Fibroblast of lung (primary cell): ENCODE results near the gene MEGF9. TPM values are rescaled to one million over a fixed set of nuclear protein-coding genes. Genes with fewer than 3 reads are reported as not detected.

ENCODE experiments used
- DNase-seq, 2 donors: peaks; one replicate each; pipeline versions ENCODE4 v3.0.0 to v3.0.0-alpha.2; 2010; ENCODE audit warnings: low read depth in 2 of 2
- H2AFZ ChIP-seq: 2 replicates; pipeline ENCODE4 v1.5.1; 2012; ENCODE audit warnings: low read length, control low read depth, inconsistent platforms
- H3K27ac ChIP-seq: 2 replicates; pipeline ENCODE4 v1.5.1; 2011; ENCODE audit warnings: low read length, control low read depth; ENCODE audit not compliant: insufficient read depth
- H3K27me3 ChIP-seq: 2 replicates; pipeline ENCODE4 v1.5.1; 2011; ENCODE audit warnings: mild to moderate bottlenecking, low read length; ENCODE audit not compliant: control insufficient read depth, insufficient read depth
- H3K36me3 ChIP-seq: 2 replicates; pipeline ENCODE4 v1.5.1; 2011; ENCODE audit warnings: low read length; ENCODE audit not compliant: control insufficient read depth, insufficient read depth
- H3K4me1 ChIP-seq: 2 replicates; pipeline ENCODE4 v1.5.1; 2011; ENCODE audit warnings: low read length; ENCODE audit not compliant: control insufficient read depth, insufficient read depth; ENCODE audit errors: extremely low read depth
- H3K4me2 ChIP-seq: 2 replicates; pipeline ENCODE4 v1.5.1; 2011; ENCODE audit warnings: low read length, control low read depth; ENCODE audit not compliant: insufficient read depth; ENCODE audit errors: extremely low read depth
- H3K4me3 ChIP-seq, 4 experiments: fragments of 200-600 bp in 1 of 4; sonication (generic) in 1 of 4; replicated peaks in 1 of 4; 2 replicates each; pipeline ENCODE4 v1.5.1; 2011 to 2016; ENCODE audit warnings: low read length in 4 of 4, low read depth in 3 of 4, mild to moderate bottlenecking in 3 of 4, control low read depth in 2 of 4, inconsistent platforms in 1 of 4, mixed read lengths in 1 of 4; ENCODE audit not compliant: insufficient read depth in 1 of 4; ENCODE audit errors: control extremely low read depth in 1 of 4
- H3K79me2 ChIP-seq: 2 replicates; pipeline ENCODE4 v1.5.1; 2012; ENCODE audit warnings: mild to moderate bottlenecking, low read length, inconsistent platforms; ENCODE audit not compliant: control insufficient read depth, insufficient read depth
- H3K9ac ChIP-seq: 2 replicates; pipeline ENCODE4 v1.5.1; 2011; ENCODE audit warnings: mild to moderate bottlenecking, low read length, control low read depth; ENCODE audit not compliant: insufficient read depth
- H3K9me3 ChIP-seq: 2 replicates; pipeline ENCODE4 v1.5.1; 2012; ENCODE audit warnings: low read depth, low read length; ENCODE audit not compliant: control insufficient read depth, insufficient read depth
- H4K20me1 ChIP-seq: 2 replicates; pipeline ENCODE4 v1.5.1; 2011; ENCODE audit warnings: low read length; ENCODE audit not compliant: control insufficient read depth, insufficient read depth; ENCODE audit errors: extremely low read depth
- EZH2 ChIP-seq: IDR thresholded peaks from 2 replicates; pipeline ENCODE4 v1.5.1; 2012; ENCODE audit warnings: low read length, control low read depth, mild to moderate bottlenecking; ENCODE audit errors: missing control alignments
- polyA plus RNA-seq, 2 donors: library from polyadenylated mRNA; depleted of rRNA in 1 of 2; stranded (reverse) in 1 of 2; unstranded in 1 of 2; fragments of >200 nt; gene quantifications; 2 replicates each; pipeline ENCODE4 v1.2.1, GENCODE V29; 2011 to 2012; ENCODE audit warnings: missing spikeins in 1 of 2
- total RNA-seq: library from RNA; depleted of rRNA; stranded (reverse); fragments of >200 nt; gene quantifications from 2 replicates; pipeline ENCODE4 v1.2.1, GENCODE V29; 2014
- TF ChIP-seq, protein P1 (sequence below), 2 donors: IDR thresholded peaks in 1 of 2; conservative IDR thresholded peaks in 1 of 2; 1 replicate in 1 of 2; 2 replicates in 1 of 2; pipeline ENCODE4 v1.5.1; 2011 to 2012; ENCODE audit warnings: low read length in 2 of 2, control low read depth in 1 of 2, inconsistent platforms in 1 of 2, low read depth in 1 of 2, mild to moderate bottlenecking in 1 of 2

MEGF9 gene
- total and polyA plus RNA-seq, 2 donors (not counting 1 experiment from before 2014, with no cell fraction given), result 15.8 to 24.9 TPM

GRCh38 chr9:120713257-120714087 lies 798 bp downstream of the MEGF9 start:
- H3K36me3 ChIP-seq, result no peaks in the 10 kb centered on the region
- H2AFZ ChIP-seq, result no peak overlapping the region
- H3K4me1 ChIP-seq, result peaks cover 26% of the 10 kb centered on the region
- H3K79me2 ChIP-seq, result peaks cover 27% of the 10 kb centered on the region
- H3K27me3 ChIP-seq, result no peaks in the 10 kb centered on the region
- TF ChIP-seq, protein P1, sequence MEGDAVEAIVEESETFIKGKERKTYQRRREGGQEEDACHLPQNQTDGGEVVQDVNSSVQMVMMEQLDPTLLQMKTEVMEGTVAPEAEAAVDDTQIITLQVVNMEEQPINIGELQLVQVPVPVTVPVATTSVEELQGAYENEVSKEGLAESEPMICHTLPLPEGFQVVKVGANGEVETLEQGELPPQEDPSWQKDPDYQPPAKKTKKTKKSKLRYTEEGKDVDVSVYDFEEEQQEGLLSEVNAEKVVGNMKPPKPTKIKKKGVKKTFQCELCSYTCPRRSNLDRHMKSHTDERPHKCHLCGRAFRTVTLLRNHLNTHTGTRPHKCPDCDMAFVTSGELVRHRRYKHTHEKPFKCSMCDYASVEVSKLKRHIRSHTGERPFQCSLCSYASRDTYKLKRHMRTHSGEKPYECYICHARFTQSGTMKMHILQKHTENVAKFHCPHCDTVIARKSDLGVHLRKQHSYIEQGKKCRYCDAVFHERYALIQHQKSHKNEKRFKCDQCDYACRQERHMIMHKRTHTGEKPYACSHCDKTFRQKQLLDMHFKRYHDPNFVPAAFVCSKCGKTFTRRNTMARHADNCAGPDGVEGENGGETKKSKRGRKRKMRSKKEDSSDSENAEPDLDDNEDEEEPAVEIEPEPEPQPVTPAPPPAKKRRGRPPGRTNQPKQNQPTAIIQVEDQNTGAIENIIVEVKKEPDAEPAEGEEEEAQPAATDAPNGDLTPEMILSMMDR (conservative IDR thresholded peaks at IDR 0.05 in 1 of 2, IDR thresholded peaks at IDR 0.05 in 1 of 2; ENCODE audit: low read depth in 1 of 2, low read length in 2 of 2), result peak in 1 of 2 donors; percentile 12
- no peak for TF ChIP-seq EZH2
- H3K9ac ChIP-seq, result peak overlapping the region; percentile 72
- H3K4me2 ChIP-seq, result peak overlapping the region; percentile 49
- peak overlapping the region; percentile 46 for H3K27ac ChIP-seq
- peak overlapping the region; percentile 74 to 84 (median 78) for H3K4me3 ChIP-seq
- no peaks in the 10 kb centered on the region for H4K20me1 ChIP-seq
- H3K9me3 ChIP-seq, result no peaks in the 10 kb centered on the region
- DNase-seq, result peak in 1 of 2 donors; percentile 13

DNA sequence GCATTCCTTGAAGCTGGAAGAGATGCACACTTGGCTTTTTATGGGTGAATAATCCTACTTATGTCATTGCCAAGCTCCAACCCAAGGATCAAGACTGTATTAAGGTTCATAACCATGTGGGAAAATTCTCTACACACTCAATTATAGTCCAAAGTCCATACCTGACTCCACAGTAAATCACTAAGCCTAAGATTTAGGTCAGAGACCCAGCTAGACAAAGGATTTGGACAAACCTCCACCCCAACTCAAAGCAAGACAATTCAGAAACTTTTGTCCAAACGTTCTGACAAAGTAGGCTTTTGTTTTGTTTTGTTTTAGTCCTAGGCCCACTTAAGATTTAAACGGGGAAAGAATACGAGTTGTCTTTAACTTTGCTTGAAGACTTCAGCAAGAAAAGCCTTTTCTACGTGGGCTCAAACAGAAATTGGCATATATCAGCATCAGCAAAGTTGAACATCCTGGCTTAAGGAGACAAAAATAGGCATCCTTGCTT lies 1.7 kb downstream of the MEGF9 start:
- TF ChIP-seq EZH2, result no peak
- TF ChIP-seq, protein P1 (conservative IDR thresholded peaks at IDR 0.05 in 1 of 2, IDR thresholded peaks at IDR 0.05 in 1 of 2; ENCODE audit: low read depth in 1 of 2, low read length in 2 of 2), result no peak
- Histone ChIP-seq H3K27ac (no peak overlapping the region), H3K4me1 (peaks cover 26% of the 10 kb centered on the region), H3K9me3 (no peaks in the 10 kb centered on the region), H3K27me3 (no peaks in the 10 kb centered on the region), H4K20me1 (no peaks in the 10 kb centered on the region), H3K4me3 (peak overlapping the region; percentile 74 to 84 (median 78)), H3K79me2 (peaks cover 30% of the 10 kb centered on the region), H2AFZ (no peak overlapping the region), H3K4me2 (peak overlapping the region; percentile 49), H3K9ac (no peak overlapping the region), H3K36me3 (no peaks in the 10 kb centered on the region)
- no peak for DNase-seq

DNA sequence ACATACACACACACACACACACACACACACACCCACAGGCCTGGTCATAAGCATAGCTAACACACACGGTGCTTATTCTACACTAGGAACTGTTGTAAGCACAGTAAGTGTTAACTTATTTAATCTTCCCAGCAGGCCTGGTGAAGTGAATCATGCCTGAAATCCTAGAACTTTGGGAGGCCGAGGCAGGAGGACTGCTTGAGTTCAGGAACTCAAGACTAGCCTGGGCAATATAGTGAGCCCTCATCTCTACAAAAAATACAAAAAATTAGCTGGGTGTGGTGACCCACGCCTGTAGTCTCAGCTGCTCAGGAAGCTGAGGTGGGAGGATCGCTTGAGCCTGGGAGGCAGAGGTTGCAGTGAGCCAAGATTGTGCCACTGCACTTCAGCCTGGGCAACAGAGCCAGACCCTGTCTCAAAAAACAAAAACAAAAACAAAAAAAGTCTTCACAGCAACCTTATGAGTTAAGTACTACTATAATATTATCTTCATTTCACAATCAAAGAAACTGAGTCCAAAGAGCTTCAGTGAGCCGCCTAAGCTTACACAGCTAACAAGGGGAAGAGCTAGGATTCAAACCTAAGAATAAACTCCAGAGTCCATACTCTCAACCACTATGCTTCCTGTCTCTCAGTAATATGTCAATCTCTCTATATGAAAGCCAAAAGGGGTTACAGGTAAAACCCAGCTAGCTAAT lies 2.3 kb downstream of the MEGF9 start:
- H3K27me3 ChIP-seq, result no peaks in the 10 kb centered on the region
- no peak overlapping the region for H3K27ac ChIP-seq
- TF ChIP-seq, protein P1 (conservative IDR thresholded peaks at IDR 0.05 in 1 of 2, IDR thresholded peaks at IDR 0.05 in 1 of 2; ENCODE audit: low read depth in 1 of 2, low read length in 2 of 2), result no peak
- TF ChIP-seq EZH2, result no peak
- no peak overlapping the region for H2AFZ ChIP-seq
- no peaks in the 10 kb centered on the region for H3K36me3 ChIP-seq
- peaks cover 26% of the 10 kb centered on the region for H3K4me1 ChIP-seq
- no peaks in the 10 kb centered on the region for H4K20me1 ChIP-seq
- H3K79me2 ChIP-seq, result peaks cover 30% of the 10 kb centered on the region
- H3K9me3 ChIP-seq, result no peaks in the 10 kb centered on the region
- H3K4me2 ChIP-seq, result peak overlapping the region; percentile 49
- no peak overlapping the region for H3K9ac ChIP-seq
- H3K4me3 ChIP-seq, result peak overlapping the region; percentile 74 to 84 (median 78)
- peak in 1 of 2 donors; percentile 13 for DNase-seq
